ENCODE results near the gene CDC42EP2. TPM values are rescaled to one million over a fixed set of nuclear protein-coding genes. Genes with fewer than 3 reads are reported as not detected.

Gene CDC42EP2
- total RNA-seq, 1 donor from 2014 or later: 37.7 TPM

GRCh38 chr11:65370659-65371049 lies 56.0 kb downstream of the CDC42EP2 start:
- H3K9me3 Mint-ChIP-seq (ENCODE audit: unreplicated experiment): no peaks in the 10 kb centered on the region
- peaks cover 13% of the 10 kb centered on the region for H3K27me3 Mint-ChIP-seq (ENCODE audit: unreplicated experiment)
- TF ChIP-seq, protein P1, sequence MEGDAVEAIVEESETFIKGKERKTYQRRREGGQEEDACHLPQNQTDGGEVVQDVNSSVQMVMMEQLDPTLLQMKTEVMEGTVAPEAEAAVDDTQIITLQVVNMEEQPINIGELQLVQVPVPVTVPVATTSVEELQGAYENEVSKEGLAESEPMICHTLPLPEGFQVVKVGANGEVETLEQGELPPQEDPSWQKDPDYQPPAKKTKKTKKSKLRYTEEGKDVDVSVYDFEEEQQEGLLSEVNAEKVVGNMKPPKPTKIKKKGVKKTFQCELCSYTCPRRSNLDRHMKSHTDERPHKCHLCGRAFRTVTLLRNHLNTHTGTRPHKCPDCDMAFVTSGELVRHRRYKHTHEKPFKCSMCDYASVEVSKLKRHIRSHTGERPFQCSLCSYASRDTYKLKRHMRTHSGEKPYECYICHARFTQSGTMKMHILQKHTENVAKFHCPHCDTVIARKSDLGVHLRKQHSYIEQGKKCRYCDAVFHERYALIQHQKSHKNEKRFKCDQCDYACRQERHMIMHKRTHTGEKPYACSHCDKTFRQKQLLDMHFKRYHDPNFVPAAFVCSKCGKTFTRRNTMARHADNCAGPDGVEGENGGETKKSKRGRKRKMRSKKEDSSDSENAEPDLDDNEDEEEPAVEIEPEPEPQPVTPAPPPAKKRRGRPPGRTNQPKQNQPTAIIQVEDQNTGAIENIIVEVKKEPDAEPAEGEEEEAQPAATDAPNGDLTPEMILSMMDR (IDR thresholded peaks at IDR 0.05; ENCODE audit: unreplicated experiment): no peak
- DNase-seq (ENCODE audit: low spot score): no peak
- H3K36me3 Mint-ChIP-seq (ENCODE audit: low read depth, unreplicated experiment): no peaks in the 10 kb centered on the region
- H3K27ac Mint-ChIP-seq (ENCODE audit: unreplicated experiment): no peak overlapping the region
- H3K4me1 Mint-ChIP-seq (ENCODE audit: unreplicated experiment): peaks cover 10% of the 10 kb centered on the region
- H3K4me3 Mint-ChIP-seq (ENCODE audit: unreplicated experiment): no peak overlapping the region

Other genes with a start within 250 kb of the CDC42EP2 start
- 14.8 TPM for gene CDCA5, start 230.8 kb upstream of the CDC42EP2 start, total RNA-seq (ENCODE audit: unreplicated experiment)
- 25.9 TPM for gene ZFPL1, start 230.6 kb upstream of the CDC42EP2 start, total RNA-seq (ENCODE audit: unreplicated experiment)
- gene VPS51, start 218.7 kb upstream of the CDC42EP2 start, total RNA-seq (ENCODE audit: unreplicated experiment): 161 TPM
- 35.6 TPM for gene TM7SF2, start 203.0 kb upstream of the CDC42EP2 start, total RNA-seq (ENCODE audit: unreplicated experiment)
- 6.0 TPM for gene ZNHIT2, start 197.2 kb upstream of the CDC42EP2 start, total RNA-seq (ENCODE audit: unreplicated experiment)
- gene FAU, start 192.7 kb upstream of the CDC42EP2 start, total RNA-seq (ENCODE audit: unreplicated experiment): 998 TPM
- gene MRPL49, start 192.5 kb upstream of the CDC42EP2 start, total RNA-seq (ENCODE audit: unreplicated experiment): 40.2 TPM
- gene SYVN1, start 180.3 kb upstream of the CDC42EP2 start, total RNA-seq (ENCODE audit: unreplicated experiment): 32.2 TPM
- not detected for gene SPDYC, start 144.6 kb upstream of the CDC42EP2 start, total RNA-seq (ENCODE audit: unreplicated experiment)
- gene CAPN1, start 132.9 kb upstream of the CDC42EP2 start, total RNA-seq (ENCODE audit: unreplicated experiment): 148 TPM
- 17.9 TPM for gene POLA2, start 52.9 kb upstream of the CDC42EP2 start, total RNA-seq (ENCODE audit: unreplicated experiment)
- gene DPF2, start 19.0 kb downstream of the CDC42EP2 start, total RNA-seq (ENCODE audit: unreplicated experiment): 77.6 TPM
- gene TIGD3, start 39.9 kb downstream of the CDC42EP2 start, total RNA-seq (ENCODE audit: unreplicated experiment): 0.44 TPM
- gene SLC25A45, start 67.8 kb downstream of the CDC42EP2 start, total RNA-seq (ENCODE audit: unreplicated experiment): 3.3 TPM
- 76.0 TPM for gene FRMD8, start 71.8 kb downstream of the CDC42EP2 start, total RNA-seq (ENCODE audit: unreplicated experiment)
- 43.4 TPM for gene NEAT1, start 107.9 kb downstream of the CDC42EP2 start, total RNA-seq (ENCODE audit: unreplicated experiment)
- 4,747 TPM for gene MALAT1, start 184.2 kb downstream of the CDC42EP2 start, total RNA-seq (ENCODE audit: unreplicated experiment)
- 99.1 TPM for gene SCYL1, start 210.2 kb downstream of the CDC42EP2 start, total RNA-seq (ENCODE audit: unreplicated experiment)
- gene LTBP3, start 243.5 kb downstream of the CDC42EP2 start, total RNA-seq (ENCODE audit: unreplicated experiment): 1.7 TPM